Loucy (cell line): ENCODE data around the gene YTHDF1.

Experiments
- H2AFZ ChIP-seq: fragments of 200-600 bp; sonication (generic); 2 replicates; pipeline ENCODE4 v1.6.0; 2016; ENCODE audit warnings: antibody characterized with exemption, mild to moderate bottlenecking, low read length, moderate library complexity
- H3F3A ChIP-seq: fragments of 200-600 bp; 2 replicates; pipeline ENCODE4 v1.6.0; 2016; ENCODE audit warnings: antibody characterized with exemption, low read depth, mild to moderate bottlenecking
- H3K27me3 ChIP-seq: fragments of 200-600 bp; sonication (generic); 2 replicates; pipeline ENCODE4 v1.6.1; 2014; ENCODE audit warnings: low read length, mild to moderate bottlenecking; ENCODE audit not compliant: insufficient read depth, poor library complexity, severe bottlenecking
- H3K36me3 ChIP-seq: fragments of 200-600 bp; sonication (generic); 2 replicates; pipeline ENCODE4 v1.6.1; 2016; ENCODE audit warnings: low read length; ENCODE audit not compliant: insufficient read depth
- H3K4me1 ChIP-seq: fragments of 200-600 bp; sonication (generic); 2 replicates; pipeline ENCODE4 v1.5.1; 2014; ENCODE audit warnings: low read length, mild to moderate bottlenecking; ENCODE audit not compliant: insufficient read depth, poor library complexity, severe bottlenecking
- H3K4me2 ChIP-seq: fragments of 200-600 bp; sonication (generic); 2 replicates; pipeline ENCODE4 v1.6.0; 2014; ENCODE audit warnings: antibody characterized with exemption, low read length, low read depth, mild to moderate bottlenecking; ENCODE audit not compliant: poor library complexity, severe bottlenecking
- H3K4me3 ChIP-seq: fragments of 200-600 bp; sonication (generic); 2 replicates; pipeline ENCODE4 v1.5.1; 2014; ENCODE audit warnings: low read length, mild to moderate bottlenecking, mixed read lengths; ENCODE audit not compliant: poor library complexity, severe bottlenecking
- H3K79me2 ChIP-seq: fragments of 200-600 bp; sonication (generic); 2 replicates; pipeline ENCODE4 v1.6.1; 2014; ENCODE audit warnings: low read length; ENCODE audit not compliant: insufficient read depth
- H3K9ac ChIP-seq: fragments of 200-600 bp; sonication (generic); 2 replicates; pipeline ENCODE4 v1.6.0; 2014; ENCODE audit warnings: mild to moderate bottlenecking, low read depth, low read length, moderate library complexity; ENCODE audit not compliant: poor library complexity, severe bottlenecking
- H3K9me2 ChIP-seq: fragments of 200-600 bp; sonication (generic); replicated peaks from 2 replicates; pipeline ENCODE4 v1.6.1; 2016; ENCODE audit warnings: low read depth, low read length, mixed read lengths
- H3K9me3 ChIP-seq: fragments of 200-600 bp; sonication (generic); 2 replicates; pipeline ENCODE4 v1.6.1; 2014; ENCODE audit warnings: mild to moderate bottlenecking, antibody characterized with exemption, low read length, low read depth; ENCODE audit not compliant: insufficient read depth
- H4K20me1 ChIP-seq: fragments of 200-600 bp; sonication (generic); 2 replicates; pipeline ENCODE4 v1.6.0; 2014; ENCODE audit warnings: antibody characterized with exemption, low read length, mild to moderate bottlenecking; ENCODE audit not compliant: insufficient read depth, poor library complexity, severe bottlenecking
- CTCF ChIP-seq: fragments of 200-600 bp; sonication (generic); conservative IDR thresholded peaks from 2 replicates; pipeline ENCODE4 v1.5.1; 2014; ENCODE audit warnings: mild to moderate bottlenecking, antibody characterized with exemption, low read length
- EZH2phosphoT487 ChIP-seq: fragments of 200-600 bp; IDR thresholded peaks from 2 replicates; pipeline ENCODE4 v1.6.1; 2018; ENCODE audit warnings: antibody characterized with exemption, mild to moderate bottlenecking, moderate library complexity, borderline replicate concordance

Gene YTHDF1

GRCh38 chr20:63233924-63234323 lies 18.0 kb upstream of the YTHDF1 start:
- Histone ChIP-seq H2AFZ (no peak overlapping the region), H3K79me2 (no peaks in the 10 kb centered on the region), H3K9me2 (no peaks in the 10 kb centered on the region), H3K9me3 (no peaks in the 10 kb centered on the region), H4K20me1 (no peaks in the 10 kb centered on the region), H3F3A (no peaks in the 10 kb centered on the region), H3K9ac (no peak overlapping the region), H3K4me1 (peaks cover 3% of the 10 kb centered on the region), H3K4me3 (no peak overlapping the region), H3K27me3 (no peaks in the 10 kb centered on the region), H3K36me3 (no peaks in the 10 kb centered on the region), H3K4me2 (no peak overlapping the region)
- TF ChIP-seq CTCF (no peak), EZH2phosphoT487 (no peak)

GRCh38 chr20:63233061-63233344 lies 17.1 kb upstream of the YTHDF1 start:
- Histone ChIP-seq H3K4me2 (no peak overlapping the region), H3K27me3 (no peaks in the 10 kb centered on the region), H3K79me2 (no peaks in the 10 kb centered on the region), H3K4me3 (no peak overlapping the region), H3K9me2 (no peaks in the 10 kb centered on the region), H3K4me1 (peaks cover 3% of the 10 kb centered on the region), H2AFZ (no peak overlapping the region), H3F3A (no peaks in the 10 kb centered on the region), H3K9me3 (no peaks in the 10 kb centered on the region), H4K20me1 (no peaks in the 10 kb centered on the region), H3K36me3 (no peaks in the 10 kb centered on the region), H3K9ac (no peak overlapping the region)
- TF ChIP-seq CTCF (no peak), EZH2phosphoT487 (no peak)

- H3K79me2 ChIP-seq = no peaks in the 10 kb centered on the region
- peaks cover 3% of the 10 kb centered on the region for H3K4me1 ChIP-seq
- no peak overlapping the region for H2AFZ ChIP-seq
- no peak overlapping the region for H3K4me3 ChIP-seq
- no peaks in the 10 kb centered on the region for H3K27me3 ChIP-seq
- H3K36me3 ChIP-seq = no peaks in the 10 kb centered on the region
- H3K9me2 ChIP-seq = no peaks in the 10 kb centered on the region
- no peak for TF ChIP-seq CTCF
- no peak for TF ChIP-seq EZH2phosphoT487
- no peak overlapping the region for H3K9ac ChIP-seq
- no peak overlapping the region for H3K4me2 ChIP-seq
- H4K20me1 ChIP-seq = no peaks in the 10 kb centered on the region
- H3F3A ChIP-seq = no peaks in the 10 kb centered on the region
- H3K9me3 ChIP-seq = no peaks in the 10 kb centered on the region
Measured at GRCh38 chr20:63232235-63233060, 16.5 kb upstream of the YTHDF1 start.
